Measurements from ENCODE around the gene ADAT2.
"Not testable (repeated sequence)": the region's sequence is repeated elsewhere in the genome, so short reads cannot be mapped to it uniquely, and the experiment has no call there.

The ADAT2 gene

GRCh38 chr6:143450453-143451371 is at the start of gene ADAT2, which contains the start of gene PEX3:
ADAT2 (minus strand) TSS chr6:143450695; CDS start chr6:143450658, 37 bp downstream.
PEX3 (plus strand) TSS chr6:143450805; CDS start chr6:143451043, 238 bp downstream.
- peak; percentile 94 for DNase-seq (ENCODE audit: low spot score)

DNA sequence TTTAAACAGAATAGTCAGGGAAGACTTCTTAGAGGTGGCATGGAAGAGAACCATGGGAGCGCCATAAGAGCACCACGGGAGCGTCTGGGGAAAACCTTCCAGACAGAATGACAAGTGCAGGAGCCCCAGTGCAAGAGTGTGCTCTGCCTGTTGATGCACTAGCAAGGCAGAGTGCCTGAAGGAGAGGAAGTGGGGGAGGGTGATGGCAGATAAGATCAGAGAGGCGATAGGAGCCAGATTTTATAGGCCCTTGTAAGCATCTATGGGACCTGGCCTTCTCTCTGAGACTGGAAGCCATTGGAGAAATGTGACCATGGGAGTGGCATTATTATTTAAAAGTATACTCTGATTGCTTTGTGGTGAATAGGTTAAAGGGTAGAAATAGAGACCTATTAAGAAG is 47.9 kb upstream of the ADAT2 start:
- no peak for DNase-seq (ENCODE audit: low spot score)

DNA sequence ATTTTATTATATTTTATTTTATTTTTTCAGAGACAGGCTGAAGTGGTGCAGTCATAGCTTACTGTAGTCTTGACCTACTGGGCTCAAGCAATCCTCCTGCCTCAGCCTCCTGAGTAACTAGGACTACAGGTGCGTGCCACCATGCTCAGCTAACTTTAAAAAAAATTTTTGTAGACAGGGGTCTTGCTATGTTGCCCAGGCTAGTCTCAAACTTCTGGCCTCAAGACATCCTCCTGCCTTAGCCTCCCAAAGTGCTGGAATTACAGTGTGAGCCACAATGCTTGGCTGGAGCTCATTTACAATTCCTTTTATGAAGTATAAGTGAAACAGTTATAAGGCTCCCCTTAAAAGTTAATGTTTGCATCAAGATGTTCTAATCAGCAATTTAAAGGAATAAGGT is 46.5 kb upstream of the ADAT2 start:
- DNase-seq (ENCODE audit: low spot score): no peak

- DNase-seq (ENCODE audit: low spot score): no peak
Measured at GRCh38 chr6:143490775-143491174, 40.3 kb upstream of the ADAT2 start.

- DNase-seq (ENCODE audit: low spot score): no peak
Measured at GRCh38 chr6:143490244-143490643, 39.7 kb upstream of the ADAT2 start.

DNA sequence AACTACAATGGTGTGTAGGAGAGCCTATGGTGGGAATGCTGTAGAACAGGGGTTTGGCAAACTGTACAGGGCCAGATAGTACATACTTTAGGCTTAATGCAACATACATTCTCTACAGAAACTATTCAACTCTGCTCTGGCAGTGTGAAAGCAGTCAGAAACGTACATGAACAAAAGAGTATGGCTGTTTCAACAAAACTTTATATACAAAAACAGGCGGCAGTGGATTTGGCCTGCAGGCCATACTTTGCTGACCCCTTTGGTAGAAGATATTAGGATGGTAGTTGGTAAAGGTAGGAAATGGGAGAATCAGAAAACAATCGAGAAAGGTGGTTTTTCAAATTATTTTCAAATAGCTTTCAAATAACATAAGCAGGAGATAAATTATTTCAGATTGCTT is 36.3 kb upstream of the ADAT2 start:
- DNase-seq (ENCODE audit: low spot score): no peak

- no peak for DNase-seq (ENCODE audit: low spot score)
Measured at GRCh38 chr6:143485967-143486366, 35.5 kb upstream of the ADAT2 start.

- no peak for DNase-seq (ENCODE audit: low spot score)
Measured at GRCh38 chr6:143482593-143482992, 32.1 kb upstream of the ADAT2 start.

- DNase-seq (ENCODE audit: low spot score): no peak
Measured at GRCh38 chr6:143478479-143479062, 28.1 kb upstream of the ADAT2 start.

DNA sequence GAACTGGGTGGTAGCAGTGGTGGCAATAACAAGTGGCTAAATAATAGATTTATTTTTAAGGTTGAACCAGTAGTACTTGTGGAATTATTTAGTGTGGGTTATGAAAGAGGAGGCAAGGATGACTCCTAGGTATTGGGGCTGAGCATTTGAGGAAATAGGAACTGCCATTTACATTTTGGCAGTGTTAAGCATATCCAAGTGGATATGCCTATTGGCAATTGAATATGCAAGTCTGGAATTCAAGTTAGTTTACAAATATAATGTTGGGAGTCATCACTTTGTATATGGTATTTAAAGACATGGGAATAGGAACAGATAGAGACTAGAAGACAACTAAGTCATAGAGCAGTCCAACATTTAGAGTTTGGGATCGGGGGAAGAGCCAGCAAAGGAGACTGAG is 26.1 kb upstream of the ADAT2 start:
- DNase-seq (ENCODE audit: low spot score): no peak

DNA sequence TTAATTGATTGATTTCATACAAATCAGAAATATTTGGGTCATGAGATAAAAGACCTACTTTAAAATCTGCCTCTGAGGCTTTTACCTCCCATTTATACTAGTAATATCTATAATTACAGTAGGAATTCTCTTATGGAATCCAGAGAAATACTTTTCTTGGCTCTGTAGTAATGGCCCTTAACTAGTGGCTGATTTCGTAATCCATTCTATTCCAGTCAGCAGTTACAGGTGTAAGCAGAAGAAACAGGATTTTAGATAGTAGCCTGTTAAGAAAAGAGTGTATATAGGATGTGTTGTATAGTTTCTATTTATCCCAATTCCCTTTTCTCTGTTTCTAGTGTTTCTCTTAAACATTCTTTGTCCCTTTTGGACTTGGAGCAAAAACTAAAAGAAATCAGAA is 21.3 kb upstream of the ADAT2 start:
- DNase-seq (ENCODE audit: low spot score): no peak

- not testable (repeated sequence) for DNase-seq (ENCODE audit: low spot score)
Measured at GRCh38 chr6:143468823-143469222, 18.3 kb upstream of the ADAT2 start.

DNA sequence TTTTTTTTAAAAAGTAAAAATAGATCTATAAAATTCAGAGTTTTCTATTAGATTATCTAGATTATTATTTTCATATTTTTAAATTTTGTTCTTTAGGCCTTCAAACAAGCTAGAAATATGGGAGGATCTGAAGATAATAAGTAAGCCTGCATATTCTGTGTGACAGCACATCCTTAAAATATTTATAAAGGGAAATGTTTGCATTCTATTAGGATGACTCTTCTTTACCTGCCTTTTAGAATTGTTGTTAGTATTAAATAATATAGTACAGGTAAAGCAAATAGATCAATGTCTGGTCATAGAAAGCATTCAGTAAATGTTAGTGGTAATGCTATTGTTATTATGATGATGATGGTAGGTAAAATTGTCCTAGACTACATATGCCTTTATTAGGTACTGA is 17.5 kb upstream of the ADAT2 start:
- no peak for DNase-seq (ENCODE audit: low spot score)

DNA sequence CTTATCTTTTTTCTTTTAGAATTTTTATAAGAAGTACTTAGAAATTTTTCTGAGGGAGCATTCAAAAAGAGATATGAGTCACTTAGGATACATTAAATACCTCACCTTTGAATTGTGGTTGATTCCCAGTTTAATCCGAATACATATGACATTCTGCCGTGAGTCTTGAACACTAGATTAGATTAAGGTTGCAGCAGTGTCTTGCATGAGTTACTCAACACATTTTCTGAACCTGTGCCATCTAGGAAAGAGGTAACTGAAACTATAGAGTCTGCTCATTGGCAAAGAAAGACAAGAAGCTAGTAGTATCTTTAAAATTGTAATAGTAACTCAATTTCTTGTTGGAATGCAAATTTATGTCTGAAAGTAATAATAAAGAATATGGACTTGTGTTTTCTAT is 15.1 kb upstream of the ADAT2 start:
- no peak for DNase-seq (ENCODE audit: low spot score)

GRCh38 chr6:143457563-143458359 is 7.3 kb upstream of the ADAT2 start:
- no peak for DNase-seq (ENCODE audit: low spot score)

DNA sequence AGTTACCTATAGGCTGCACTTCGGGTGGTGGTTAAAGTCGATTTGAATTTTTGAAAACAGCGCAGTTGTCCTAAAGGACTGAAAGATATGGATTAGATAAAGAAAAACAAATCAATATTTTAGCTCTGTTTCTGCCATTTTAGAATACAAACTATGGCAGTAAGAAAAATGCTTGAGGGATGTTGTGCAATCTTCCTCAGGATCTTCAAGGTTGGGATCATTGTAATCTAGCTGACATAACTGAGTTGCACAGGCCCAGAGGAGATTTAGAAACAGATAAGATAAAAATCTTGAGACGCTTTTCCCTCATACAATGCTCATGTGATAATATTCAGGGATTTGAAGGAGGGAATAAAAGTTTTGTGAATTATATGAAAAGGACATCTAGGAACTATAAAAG is 1.0 kb upstream of the ADAT2 start:
- DNase-seq (ENCODE audit: low spot score): no peak

DNA sequence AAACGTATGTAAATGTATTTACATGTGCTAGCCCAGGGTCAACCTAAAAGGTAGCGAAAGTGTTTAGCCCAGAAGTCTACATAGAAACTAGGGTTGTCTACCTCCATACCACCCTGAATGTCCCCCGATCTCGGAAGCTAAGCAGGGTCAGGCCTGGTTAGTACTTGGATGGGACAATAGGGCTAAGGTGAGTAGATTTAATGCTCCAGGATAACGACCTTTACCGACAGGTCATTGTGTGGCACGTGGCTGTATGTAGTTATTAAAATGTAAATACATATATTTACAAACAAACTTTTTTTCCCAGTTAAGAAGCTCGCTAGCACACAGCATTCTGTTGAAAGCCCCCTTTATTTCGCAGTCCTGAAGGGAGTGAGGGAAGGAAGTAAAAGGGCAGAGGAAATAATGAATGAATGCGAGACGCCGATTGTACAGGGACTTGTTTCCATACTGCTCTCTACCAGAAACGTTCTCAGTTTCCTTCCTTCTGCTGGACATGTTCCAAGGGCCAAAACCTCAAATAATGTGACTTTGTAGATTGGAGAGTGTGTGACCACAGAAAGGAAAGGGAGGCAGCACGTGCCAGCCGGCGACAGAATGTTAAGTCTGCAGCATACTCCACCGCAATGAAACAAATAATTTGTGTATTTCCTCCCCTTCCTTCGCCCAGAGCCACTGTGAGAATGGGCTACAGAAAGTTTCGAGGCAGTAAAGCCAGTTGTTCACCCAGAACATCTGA is 612 bp downstream of the ADAT2 start:
- peak; percentile 18 for DNase-seq (ENCODE audit: low spot score)

GRCh38 chr6:143449082-143449713 is 1.3 kb downstream of the ADAT2 start:
- DNase-seq (ENCODE audit: low spot score): no peak

GRCh38 chr6:143447865-143448264 is 2.6 kb downstream of the ADAT2 start:
- not testable (repeated sequence) for DNase-seq (ENCODE audit: low spot score)

- DNase-seq (ENCODE audit: low spot score): no peak
Measured at GRCh38 chr6:143443096-143443495, 7.4 kb downstream of the ADAT2 start.

Measured in D341Med (cell line).